HG03066 (cell line): Measurements from ENCODE around the gene CD36.
"Not testable (repeated sequence)": the region's sequence is repeated elsewhere in the genome, so short reads cannot be mapped to it uniquely, and the experiment has no call there.

Experiments
- ATAC-seq: cut with Tn5 transposase; IDR thresholded peaks from one replicate; pipeline ENCODE4 v1.9.1; 2021; ENCODE audit warnings: low read depth; ENCODE audit not compliant: unreplicated experiment

CD36 gene

DNA sequence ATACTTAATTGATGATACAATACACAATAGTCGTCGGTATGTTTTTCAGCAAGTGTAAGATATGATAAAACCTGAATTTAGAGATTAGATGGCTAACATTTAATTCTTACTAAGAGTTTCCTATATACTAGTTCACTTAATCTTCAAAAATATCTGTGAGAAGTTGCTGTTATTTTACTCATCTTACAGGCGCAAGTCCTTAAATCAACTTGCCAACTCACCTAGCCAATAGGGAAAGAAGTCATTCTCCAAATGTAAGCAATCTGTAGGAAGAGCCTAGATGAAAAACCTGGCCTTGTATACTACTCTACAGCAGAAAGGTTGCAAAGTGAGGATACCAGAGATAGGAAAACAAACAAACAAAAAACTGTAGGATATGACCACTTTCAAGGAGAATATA, 10.6 kb downstream of the CD36 start:
- ATAC-seq: no peak

DNA sequence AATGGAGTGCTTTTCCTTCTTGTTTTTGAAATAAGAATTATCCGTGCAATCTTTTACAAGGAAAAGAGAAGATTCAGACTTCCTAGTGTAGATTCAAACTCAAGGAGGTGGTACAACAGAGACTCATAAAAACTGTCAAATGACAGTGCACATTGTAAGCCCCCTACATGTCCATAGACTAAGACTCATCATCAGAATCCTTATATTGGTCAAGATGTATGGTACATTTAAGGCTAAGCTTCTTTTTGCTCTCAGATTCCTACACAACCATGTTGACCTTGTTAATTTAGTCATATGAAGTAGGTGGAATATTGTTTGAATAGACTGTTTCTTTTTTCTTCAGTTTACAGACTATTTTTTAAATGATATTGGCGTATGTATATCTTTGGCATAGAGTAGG, 11.6 kb downstream of the CD36 start:
- ATAC-seq: no peak

DNA sequence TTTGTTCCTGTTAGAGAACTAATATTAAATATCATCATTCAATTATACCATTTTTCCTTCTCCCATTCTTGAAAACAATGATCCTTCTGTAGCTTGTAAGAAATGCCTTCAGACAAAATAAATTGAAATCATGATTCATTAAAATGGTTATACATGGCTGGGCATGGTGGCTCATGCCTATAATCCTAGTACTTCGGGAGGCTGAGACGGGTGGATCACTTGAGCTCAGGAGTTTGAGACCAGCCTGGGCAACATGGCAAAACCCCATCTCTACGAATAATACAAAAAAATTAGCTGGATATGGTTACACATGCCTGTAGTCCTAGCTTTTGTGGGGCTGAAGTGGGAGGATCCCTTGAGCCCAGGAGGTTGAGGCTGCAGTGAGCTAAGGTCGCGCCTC, 13.0 kb downstream of the CD36 start:
- ATAC-seq: no peak

DNA sequence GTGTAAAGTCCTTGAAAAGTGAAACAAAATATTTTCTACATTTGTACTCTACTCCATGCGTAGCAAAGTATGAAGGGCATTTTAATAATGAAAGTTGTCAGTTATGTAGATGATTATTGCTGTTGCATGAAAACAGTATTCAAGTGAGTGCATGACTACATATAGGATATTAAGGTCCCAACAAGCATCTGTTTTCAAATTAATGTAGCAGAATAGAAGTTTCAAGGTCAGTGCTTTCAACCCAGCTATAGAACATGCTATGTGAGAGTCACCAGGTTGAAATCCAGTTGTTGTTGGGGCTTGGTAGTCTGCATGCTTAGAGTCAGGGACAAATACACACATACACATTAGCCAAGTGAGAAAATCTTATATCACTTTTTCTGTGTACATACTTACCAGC, 14.8 kb downstream of the CD36 start:
- no peak for ATAC-seq

DNA sequence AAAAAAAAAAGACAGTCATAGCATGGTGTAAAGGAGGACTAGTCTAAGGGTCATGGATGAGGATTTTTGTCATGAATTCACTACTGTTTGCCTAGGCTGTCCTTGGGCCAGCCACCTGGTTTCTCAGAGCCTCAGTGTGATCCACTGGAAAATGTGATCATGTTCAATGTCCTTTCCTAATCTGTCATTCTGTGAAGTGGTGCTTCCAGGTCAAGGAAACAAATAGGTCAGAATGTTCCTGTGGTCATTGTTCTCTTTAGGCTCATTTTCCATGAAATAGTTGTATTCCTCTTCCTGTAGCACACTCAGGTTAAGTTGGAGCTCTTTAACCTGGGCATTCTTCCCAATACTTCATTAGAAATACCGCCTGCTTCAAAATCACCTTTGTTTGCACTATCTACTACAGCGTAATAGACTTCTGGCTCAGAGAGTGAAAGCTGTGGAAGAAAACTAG, 16.5 kb downstream of the CD36 start:
- ATAC-seq: no peak

DNA sequence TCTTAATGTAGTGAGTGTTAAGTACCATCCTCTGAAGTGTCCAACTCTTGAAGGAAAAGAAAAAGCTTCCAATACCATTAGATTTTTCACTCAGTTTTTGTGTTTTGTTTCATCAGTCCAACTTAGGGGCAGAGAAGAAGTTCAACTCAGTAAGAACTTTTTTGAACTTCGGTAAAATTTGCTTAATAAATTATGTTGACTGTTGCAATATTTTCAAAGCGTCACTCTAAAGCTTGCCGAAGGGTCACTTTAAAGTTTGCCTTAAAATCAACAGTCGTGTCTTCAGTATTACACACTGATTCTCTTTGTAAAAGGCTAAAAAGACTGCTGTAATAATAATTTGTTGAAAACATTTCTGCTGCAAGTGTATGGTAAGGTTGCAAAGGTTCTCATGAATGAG, 17.6 kb downstream of the CD36 start:
- no peak for ATAC-seq

DNA sequence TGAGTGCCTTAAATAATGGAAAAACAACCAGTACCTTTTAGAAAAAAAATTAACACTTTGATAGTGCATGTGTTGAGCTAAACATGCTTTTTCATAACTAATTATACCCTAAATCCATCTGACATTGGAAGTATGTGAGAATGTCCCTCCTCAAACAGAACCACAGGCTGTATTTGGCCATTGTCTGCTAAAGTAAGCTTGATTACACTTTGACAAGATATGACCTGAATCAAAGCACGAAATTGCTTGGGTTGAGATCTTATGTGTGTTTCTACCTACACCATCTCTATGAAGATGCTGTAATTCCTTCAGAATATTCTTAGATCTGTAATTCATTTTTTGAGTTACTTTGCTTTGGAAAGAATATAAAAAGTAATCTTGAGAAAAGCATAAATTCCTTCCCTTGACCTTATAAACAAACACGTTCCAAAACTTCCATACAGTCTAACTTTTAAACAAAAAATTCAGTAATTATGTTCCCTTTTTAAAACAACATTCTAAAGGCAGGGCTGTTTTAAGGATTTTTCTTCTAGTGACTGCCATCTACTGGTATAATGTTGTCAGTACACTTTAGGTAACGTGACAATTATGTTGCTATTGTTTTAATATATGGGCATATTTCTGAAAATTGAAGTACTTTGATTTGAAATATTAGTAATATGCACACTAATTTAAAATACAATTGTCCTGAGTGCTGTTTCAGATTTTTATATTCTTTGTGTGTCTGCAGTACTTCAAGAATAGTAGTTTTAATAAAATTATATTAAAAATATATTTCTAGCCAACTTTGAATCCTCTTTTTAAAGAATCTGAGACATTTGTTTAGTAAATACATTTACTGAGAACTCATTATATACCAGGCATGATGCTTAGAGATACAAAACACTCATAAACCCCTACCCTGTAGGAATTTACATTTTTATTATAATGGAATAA, 20.9 kb downstream of the CD36 start:
- peak; percentile 72 for ATAC-seq

DNA sequence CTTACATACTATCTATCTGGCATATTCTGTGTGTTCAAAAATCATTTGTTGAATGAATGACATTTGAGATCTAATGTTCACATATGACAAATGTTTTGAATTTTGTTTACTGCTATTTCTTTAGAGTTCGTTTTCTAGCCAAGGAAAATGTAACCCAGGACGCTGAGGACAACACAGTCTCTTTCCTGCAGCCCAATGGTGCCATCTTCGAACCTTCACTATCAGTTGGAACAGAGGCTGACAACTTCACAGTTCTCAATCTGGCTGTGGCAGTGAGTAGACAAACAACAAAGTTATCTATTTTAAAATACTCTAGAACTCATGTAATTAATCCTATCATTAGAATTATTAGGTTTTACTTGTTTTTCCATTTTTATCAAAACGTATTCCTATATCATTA, 22.5 kb downstream of the CD36 start:
- ATAC-seq: no peak

DNA sequence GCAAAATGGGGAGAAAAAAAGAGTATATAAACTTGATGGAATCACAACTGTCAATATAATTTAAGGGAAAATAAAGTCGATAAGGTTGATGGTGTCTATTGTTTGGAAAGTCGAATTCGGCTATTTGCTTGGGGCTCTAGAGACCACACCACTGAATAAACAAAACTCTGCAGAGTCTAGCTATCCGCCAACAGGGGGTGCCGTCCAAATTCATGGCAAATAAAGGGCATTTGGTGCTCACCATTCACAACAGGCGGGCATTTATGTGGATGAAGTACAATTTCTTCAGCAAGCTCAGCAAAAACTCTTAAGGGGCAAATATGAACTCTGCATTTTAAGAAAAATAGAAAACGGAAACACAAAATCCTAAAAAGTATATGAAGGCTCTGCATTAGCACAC, 23.3 kb downstream of the CD36 start:
- ATAC-seq: no peak

DNA sequence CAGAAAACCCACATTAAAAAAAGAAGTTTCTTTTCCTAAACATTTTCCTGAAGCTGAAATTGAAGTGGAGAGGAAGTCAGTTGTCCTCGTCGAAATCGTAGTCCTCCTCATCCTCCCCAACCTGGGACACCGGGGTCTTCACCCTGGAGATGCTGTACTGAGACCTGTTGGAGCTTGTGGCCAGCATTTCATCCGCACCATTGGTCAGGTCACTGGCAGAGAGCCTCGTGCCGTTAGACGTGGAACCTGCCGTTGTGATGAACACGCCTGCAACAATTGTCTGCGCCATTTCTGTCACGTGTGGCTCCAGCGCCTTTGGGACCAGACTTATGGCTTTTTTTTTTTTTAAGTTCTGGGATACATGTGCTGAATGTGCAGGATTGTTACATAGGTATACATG, 23.8 kb downstream of the CD36 start:
- no peak for ATAC-seq

DNA sequence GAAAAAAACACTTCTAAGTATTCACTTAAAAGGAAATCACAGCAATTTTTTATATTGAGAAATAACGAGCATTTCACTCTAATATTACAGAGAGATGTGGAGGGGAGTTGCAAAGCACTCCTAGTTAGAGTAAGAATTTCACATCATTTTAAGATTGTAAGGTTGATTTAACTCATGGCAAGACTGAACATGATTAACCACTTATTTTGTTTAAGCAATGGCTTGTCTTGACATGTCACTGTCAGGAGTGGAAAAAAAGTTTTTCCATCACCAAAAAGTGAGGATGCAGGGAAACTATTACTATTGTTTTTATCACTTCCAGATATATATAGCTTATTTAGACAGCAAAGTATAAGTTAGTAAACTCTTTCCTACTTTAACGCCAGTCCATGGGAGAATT, 27.1 kb downstream of the CD36 start:
- ATAC-seq: no peak

DNA sequence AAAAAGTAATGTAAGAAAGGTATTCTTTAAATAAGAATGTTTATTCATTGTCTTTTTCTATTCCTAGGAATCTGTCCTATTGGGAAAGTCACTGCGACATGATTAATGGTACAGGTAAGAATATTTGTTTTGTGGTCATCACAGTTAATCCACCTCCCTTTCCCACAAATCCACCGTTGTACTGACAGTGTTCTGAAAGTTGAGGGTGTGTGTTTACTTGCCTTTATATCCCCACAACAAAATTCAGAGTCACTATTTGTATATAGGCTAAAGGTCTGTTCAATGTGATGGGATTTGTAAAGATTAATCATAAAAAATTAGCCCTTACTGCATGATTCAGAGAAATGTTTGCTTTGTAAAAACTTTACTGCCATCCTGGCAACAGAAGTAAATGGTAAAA, 27.9 kb downstream of the CD36 start:
- no peak for ATAC-seq

DNA sequence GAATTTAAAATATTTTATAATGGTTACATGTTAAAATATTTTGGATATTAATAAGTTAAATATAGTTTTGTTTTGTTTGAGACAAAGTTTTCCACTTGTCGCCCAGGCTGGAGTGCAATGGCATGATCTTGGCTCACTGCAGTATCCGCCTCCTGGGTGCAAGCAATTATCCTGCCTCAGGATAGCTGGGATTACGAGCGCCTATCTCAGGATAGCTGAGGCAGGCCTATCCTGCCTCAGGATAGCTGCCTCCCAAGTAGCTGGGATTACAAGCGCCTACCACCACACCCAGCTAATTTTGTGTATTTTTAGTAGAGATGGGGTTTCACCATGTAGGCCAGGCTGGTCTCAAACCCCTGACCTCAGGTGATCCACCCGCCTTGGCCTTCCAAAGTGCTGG, 30.9 kb downstream of the CD36 start:
- not testable (repeated sequence) for ATAC-seq

DNA sequence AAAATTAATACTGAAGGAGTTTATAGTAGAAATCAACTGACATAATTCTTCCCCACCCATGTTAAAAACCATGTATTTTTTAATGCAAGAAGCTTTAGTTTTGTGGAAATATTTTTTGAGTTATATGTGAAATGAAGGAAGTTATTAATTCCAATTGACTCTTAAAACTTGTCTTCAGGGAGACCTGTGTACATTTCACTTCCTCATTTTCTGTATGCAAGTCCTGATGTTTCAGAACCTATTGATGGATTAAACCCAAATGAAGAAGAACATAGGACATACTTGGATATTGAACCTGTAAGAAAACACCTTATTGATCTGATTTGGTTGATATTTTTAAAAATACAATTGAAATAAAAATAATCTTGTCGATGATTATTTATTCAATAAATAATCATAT, 33.3 kb downstream of the CD36 start:
- ATAC-seq: no peak

DNA sequence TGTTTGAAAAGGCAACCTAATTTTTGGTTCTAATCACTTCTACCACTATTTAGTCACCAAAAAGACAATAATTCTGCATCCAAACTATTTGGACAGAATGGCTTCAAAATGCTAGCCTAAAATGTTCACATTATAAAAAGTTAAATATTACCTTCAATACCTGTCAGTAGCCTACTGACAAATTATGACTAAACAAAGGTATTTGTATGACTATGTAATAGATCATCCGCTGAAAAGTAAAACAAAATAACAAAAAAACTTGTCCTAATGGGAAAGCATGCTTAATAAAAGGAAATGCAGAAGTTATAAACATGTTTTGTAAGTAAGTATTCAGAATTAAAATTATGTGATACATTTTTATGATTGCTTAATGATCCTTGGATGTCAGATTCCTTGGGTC, 36.6 kb downstream of the CD36 start:
- no peak for ATAC-seq

DNA sequence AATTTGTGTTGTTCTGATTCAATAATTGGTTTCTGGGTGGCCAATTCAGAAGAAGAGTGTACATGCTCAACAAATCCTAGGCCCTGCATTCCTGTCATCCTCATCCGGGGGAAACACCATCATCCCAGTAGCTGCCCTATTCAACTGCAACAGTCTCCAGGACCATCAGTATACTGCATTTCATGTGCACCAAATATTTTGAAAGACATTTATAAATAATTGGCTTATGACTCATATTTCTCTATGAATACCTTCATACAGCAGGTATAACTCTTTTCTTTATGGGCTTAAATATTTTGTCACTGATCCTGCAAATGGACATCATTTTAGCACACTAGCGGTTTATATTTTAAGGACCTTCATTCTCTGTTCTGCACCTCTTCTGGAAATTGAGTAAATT, 38.0 kb downstream of the CD36 start:
- no peak for ATAC-seq

DNA sequence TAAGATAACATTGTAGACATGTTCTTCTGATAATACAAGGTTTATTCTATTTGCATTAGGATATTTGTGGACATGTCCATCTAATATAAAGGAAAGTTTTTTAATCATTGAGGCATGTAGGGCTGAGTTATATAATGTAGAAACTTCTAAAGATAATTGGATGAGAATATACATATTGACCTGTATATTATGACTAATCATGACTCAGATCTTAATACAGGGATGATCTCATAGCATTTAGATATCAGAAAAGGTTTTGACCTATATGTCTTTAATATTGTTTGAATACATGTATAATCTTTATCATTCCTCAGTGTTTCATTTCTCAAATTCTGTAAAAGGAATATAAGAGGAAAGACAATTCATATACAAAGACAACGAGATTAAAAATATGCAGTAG, 39.2 kb downstream of the CD36 start:
- no peak for ATAC-seq

DNA sequence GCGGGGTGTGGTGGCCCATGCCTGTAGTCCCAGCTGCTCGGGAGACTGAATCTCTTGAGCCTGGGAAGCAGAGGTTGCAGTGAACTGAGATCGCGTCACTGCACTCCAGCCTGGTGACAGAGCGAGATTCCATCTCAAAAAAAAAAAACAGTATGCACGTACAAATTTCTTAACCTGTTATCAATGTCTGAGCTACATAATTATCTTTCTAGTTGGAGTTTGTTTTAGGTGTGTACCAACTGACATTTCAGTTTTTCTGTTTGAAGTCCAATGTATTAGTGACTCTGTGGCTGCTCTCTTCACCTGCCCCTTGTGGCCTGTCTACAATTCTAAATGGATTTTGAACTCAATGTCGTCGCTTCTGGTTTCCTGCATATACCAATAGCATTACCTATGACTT, 40.3 kb downstream of the CD36 start:
- ATAC-seq: no peak

DNA sequence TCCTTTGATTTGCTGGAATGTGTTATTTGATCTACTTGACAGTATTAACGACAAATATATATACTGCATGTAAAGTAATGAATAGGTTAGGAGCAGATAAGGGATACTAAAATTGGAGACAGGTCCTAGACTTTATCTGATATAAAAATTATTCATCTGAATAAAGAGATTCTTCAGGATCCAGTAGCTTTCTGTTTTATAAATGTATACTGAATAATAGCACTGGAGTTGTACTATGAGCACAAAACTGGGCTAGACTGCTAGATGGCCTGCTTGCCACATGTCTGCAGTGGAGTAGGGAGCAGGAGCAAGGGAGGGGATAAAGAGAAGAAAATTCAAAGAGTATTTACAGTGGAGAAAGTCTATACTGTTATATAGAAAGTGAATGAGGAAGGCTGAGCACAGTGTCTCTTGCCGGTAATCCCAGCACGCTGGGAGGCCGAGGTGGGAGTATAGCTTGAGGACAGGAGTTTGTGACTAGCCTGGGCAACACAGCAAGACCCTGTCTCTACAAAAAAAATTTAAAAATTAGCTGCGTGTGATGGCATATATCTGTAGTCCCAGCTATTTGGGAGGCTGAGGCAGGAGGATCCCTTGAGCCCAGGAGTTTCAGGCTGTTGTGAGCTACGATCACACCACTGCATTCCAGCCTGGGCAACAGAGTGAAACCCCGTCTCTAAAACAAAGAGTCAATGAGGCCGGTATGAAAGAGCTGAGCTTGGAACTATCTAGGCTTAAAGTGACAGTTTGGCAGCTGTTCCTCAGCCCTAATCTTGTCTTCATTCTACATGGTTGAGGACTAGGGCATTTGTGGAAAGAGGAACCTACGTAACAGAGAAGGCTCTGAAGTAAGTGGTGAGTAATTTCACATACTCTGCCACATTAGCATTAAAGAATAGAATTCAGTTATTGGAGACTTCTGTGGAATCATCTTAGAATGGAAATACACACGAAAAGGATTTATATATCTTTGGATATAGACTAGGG, 41.8 kb downstream of the CD36 start:
- no peak for ATAC-seq

DNA sequence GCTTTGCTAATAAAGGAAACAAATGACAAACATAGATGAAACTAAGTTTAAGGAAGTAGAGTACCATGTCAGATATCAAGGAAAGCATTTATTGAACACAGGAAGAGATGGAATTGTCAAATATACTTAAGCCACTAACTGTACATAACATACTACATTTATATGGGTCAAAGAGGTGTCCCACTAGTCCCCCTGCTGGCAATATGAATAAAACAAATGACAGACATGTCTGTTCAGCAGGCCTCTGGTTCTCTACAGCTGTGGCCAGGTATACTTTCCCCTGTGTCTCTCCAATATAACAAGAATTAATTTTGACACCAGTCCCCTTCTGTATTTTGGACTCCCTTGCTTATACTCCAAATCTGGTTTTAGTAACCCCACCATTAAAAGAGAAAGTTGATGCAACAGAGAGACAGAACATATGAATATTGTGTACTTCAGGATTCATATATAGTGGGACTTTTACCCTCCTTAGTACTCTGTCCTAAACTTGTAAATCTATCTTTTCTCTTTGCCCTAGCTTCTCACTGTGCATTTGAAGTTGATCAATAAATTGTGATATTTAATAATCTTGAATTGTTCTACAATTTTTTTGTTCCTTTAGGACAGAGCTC, 42.9 kb downstream of the CD36 start:
- no peak for ATAC-seq

DNA sequence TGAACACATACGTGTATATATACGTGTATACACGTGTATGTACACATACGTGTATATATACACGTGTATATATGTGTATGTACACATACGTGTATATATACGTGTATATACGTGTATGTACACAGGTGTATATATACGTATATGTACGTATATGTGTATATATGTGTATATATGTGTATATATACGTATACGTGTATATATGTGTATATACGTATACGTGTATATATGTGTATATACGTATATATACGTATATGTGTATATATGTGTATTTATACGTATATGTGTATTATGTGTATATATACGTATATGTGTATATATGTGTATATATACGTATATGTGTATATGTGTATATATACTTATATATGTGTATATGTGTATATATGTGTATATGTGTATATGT, 44.3 kb downstream of the CD36 start:
- ATAC-seq: no peak
